ENCODE results near the gene FTO.

The FTO gene

DNA sequence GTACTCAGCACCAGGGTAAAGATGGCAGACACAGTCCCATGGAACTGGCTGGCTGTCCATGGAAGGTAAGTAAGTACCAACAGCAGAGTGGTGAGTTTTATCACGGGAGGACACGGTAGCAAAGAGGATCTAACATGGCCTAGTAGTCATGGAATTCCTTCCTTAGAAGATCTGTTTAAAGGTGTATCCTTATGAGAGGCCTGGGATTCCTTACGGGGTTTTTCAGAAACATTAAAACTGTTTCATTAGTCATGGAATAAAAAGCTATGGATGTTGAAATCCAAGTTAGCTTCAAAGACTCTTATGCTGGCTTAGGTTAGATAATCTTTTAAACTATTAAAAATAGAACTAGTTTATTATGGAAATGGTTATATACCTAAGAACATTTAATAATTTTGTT is 7.4 kb downstream of the FTO start:
- DNase-seq = no peak

DNA sequence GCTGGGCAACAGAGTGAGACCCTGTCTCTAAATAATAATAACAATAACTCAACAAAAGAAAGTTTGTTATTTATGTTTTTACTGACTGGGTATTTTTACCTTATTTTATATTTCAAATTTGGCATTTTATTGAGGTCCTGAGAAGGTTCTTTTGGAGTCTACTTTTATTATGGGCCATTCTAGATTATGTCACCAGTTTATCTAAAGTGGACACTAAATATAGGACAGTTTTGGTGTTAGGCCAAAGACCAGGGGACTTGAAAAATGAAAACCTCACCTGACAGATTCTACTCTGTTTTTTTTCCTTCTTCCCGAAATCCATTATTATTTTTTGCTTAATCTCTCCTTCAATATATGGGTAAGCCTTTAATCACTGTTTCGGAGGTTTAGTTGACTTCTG is 8.1 kb downstream of the FTO start:
- no peak for DNase-seq

DNA sequence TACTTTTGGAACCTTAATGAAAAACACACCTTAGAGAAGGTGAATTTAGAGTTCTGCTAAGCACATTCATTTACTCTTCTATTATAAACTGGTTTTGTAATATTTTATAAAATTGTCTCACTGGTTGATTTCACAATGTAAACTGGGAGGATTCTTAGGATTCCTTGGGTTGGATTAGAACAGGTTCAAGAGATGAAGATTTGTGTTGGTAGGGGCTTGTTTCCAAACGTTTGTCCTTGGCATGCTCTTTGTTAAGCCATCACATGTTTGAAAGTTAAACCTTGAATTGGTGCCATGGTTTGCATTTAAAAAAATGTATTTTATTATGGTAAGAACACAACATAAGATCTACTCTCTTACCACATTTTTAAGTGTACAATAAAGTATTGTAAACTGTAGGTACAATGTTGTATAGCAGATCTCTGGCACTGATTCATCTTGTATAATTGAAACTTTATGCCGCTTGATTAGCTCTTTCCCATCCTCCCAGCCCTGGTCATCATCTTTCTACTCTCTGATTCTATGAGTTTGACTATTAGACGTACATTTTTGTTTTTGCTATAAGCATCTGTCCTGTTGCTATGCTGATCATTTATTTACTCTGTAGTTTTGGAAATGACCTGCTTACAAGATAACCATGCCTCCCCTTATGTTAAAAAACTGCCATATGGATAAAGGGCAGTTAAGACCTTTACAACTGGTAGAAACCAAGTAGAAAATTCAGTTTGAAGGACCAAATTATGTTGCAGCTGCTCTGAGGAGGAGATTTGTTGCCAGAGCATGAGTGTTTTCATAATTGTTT is 9.6 kb downstream of the FTO start:
- no peak for DNase-seq

DNA sequence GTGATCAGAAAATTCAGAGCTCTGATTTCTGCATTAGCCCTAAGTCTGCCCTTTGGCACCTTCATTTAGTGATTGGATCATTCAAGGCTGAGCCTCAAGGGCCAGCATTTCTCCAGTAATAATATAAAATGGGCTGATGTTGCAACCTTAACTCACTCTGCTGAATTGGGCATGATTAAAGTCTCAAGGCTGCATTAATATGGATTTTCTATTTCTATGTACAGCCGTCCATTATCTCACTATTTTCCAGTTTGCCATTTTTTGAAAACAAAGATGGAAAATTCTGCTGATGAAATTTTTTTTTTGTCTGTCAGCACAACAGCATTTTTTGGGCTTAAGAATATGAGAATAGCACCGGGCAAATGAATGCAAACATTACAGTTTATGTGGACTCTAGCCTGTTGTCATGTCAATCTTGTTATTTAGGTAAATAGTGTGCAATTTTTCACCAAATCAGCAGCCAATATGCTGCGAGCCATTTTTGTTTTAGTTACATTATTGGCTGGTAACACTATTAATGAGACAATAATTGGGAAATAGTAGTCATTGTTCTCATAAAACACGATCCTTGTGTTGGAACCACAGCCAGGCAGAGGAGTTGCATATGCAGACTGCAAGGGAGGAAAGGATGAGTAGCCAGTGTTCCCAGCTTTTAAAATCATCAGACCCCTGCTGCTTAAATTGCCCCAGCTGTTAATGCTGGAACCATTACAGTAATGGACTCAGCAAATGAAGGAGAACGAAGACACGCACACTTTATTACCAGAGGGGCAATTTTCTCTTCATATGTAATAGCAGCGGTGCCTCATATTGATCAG is 10.5 kb downstream of the FTO start:
- no peak for DNase-seq

DNA sequence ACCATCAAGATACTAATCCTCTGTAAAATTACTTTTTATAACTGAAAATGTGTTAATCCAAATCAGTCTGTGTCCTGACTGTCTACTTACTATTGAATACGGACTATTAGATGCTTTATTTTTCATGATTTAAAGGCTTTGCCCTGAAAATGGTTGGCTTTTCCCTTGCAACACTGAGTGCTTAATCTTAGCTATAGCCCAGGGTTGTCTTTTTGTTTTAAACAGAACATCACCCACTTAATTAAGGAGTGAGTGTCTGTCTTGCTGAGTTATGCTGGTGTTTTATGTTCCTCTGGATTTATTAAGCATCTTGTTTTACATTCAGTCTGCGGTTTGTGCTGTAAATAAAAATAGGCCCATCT is 11.0 kb downstream of the FTO start:
- DNase-seq = no peak

DNA sequence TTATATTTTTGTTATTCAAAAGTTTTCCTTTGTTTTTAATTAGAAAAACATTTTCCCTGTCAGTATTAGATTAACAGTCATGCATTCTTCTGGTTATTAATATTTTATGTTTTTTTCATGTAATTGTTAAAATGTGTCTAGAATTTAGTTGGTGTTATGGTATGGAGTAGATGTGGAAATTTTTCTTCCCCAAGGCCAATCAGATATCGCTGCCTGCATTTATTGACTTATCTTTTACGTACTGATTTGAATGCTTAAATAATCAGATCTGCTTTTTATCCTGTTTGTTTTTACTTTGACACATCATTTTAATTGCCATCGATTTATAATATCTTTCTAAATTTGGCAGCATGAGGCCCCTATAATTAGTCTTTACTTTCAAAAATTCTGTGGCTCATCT is 13.6 kb downstream of the FTO start:
- no peak for DNase-seq

DNA sequence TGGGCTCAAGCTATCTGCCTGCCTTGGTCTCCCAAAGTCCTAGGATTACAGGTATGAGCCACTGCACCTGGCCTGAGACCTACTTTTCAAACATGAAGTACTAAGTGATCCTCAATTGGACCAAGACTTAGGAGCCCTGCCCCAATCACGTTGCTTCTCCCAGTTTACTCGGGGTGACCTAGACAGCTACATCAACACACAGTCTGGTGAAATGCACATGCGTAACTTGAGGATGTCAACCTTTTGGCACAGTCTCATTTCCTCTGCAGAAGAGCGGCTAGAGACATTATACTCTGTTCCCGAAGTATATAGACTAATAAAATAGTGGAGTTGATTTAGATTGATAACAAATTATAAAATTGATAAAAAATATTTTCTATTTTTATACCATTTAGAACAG is 17.1 kb downstream of the FTO start:
- no peak for DNase-seq

DNA sequence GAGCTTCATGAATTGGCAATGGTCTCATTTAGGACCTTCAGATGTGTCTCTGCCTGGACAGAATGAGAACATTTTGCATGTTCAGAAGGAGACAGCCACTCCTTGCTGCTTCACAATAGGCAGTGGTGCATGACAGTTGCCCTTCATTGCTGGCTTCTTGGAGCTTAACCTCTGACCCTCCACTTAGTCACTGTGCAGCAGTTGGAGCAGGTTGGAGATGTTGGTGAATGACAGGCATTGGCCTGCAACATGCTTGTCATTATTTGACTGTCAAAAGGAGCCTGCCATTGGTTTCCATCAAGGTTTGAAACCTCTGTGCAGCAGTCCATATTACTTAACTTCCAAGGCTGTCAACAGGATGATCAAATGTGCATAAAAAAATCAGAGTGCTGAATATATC is 22.7 kb downstream of the FTO start:
- DNase-seq = no peak

DNA sequence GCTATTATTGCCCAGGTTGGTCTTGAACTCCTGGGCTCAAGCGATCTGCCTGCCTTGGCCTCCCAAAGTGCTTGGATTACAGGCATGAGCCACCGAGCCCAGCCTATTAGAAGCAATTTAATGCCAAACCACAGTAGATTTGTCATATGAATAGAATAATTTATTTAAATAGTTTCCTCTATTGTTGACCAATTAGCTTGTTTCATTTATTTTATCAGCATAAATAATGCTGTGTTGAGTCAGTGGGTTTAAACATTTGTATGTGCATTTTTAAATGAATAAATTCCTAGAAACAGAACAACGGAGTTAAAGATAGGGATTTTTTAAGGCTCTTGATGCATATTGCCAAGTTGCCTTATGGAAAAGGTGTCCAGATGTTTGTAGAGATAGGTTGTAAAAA is 26.7 kb downstream of the FTO start:
- DNase-seq = no peak

DNA sequence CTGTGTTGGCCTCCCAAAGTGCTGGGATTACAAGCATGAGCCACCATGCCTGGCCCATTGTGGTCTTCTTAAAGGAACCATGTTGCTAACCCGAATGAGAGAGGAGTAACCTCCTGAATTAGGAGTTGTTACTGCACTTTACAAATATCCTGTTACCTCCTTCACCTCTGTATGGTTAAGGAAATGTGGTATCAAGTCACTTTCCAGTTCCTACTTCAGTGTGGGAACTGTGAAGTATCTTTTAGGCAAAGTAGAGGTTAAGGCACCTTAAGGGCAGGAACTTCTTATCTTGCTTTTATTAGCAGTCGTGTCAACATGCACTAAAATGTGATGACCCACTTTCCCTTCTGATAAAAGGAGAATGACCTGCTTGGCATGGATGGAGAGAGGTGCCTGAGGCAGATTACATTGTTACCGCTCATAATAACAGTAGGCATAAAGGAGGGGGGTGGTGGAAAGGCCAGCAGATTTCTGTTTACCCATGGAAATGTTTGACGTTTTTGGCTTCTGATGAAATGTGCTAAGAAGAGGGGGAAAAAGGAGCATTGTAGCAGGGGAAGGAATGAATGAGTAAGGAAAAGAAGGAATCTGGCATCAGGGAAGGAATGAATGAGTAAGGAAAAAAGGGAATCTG is 28.5 kb downstream of the FTO start:
- no peak for DNase-seq

DNA sequence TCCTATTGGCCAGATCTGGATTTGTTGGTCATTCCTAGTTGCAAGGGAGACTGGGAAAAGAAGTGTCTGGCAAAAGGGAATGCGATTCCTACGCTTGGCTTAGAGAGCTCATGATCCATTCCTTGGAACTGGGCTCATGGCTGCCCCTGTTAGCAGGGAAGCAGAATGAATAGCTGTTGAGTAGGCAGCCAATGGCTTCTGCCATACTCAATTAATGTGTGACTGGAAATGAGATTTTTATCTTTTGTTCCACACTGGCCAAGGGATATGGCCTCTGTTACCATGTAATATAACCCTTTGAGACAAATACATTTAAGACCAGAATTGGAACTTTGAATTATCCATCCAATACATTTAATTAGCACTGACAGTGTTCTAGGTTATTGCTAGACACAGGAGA is 31.0 kb downstream of the FTO start:
- DNase-seq = no peak

DNA sequence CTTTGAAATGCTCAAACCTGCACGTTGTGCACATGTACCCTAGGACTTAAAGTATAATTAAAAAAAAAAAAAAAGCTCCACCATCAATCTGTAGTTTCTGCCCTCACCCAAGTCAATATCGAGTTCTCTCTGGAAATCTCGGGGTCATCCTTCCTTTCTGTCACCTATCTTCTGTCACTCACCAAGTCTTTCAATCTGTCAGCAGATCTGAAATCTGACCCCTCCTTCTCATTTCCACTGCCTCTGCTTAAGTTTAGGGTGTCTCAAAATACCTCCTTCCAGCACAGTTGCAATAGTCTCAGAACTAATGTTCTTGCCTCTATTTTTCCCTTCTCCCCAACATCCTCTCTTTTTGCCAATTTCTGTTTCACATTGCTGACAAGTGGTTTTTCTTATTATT is 32.3 kb downstream of the FTO start:
- no peak for DNase-seq

DNA sequence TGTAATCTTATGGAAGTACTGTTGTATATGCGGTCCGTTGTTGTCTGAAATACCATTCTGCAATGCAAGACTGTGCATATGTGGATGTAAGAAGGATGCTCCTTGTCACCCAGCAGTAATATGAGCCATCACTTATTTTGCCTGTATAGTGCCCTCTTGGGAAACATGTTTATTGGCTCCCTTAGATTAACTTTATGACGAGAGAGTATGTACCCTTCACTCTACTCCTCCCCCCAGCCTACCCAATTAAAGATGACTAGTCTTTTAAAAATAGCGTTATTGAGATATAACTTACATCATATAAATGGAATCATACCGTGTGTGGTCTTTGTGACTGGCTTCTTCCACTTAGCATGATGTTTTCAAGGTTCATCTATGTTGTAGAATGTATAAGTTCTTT is 33.6 kb downstream of the FTO start:
- DNase-seq = no peak

DNA sequence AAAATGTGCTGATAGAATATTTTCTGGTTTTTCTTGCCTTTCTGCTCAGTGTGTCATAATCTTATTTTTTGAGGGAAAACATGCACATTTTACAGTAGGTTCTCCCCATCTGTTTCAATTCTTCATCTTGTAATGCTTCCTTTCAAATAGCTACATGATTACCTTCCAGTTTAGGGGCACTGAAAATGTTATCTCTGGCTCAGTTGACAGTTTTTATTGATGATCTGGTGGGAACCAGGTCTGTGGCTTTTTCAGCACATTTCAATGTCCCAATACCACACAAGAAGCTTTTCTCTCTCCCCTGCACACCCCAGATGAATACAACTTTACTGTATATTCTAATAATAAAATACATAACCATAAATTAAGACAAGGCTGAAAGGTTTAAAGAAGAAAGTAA is 36.5 kb downstream of the FTO start:
- DNase-seq = no peak

DNA sequence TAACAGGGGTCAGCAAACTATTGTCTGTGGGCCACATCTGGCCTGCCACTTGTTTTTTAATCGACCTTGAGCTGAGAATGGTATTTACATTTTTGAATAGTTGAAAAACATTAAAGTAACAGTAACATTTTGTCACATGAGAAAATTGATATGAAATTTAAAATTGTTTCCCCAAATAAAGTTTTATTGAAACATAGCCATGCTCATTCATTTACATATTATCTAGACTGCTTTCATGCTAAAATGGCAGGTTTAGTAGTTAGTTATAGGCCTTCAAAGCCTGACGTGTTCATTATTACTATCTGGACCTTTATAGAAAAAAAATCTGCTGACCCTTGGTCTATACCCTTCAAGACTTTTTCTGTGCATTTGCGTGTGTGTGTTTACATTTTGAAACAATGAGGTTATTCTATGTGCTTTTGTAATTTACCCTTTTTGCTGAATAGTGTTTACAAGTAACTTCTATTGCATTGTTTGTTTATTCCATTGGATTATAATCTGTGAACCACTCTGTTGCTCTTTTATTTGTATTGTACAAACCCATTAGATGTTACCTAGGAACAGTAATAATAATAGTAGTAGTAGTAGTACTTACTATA is 37.1 kb downstream of the FTO start:
- DNase-seq = no peak

DNA sequence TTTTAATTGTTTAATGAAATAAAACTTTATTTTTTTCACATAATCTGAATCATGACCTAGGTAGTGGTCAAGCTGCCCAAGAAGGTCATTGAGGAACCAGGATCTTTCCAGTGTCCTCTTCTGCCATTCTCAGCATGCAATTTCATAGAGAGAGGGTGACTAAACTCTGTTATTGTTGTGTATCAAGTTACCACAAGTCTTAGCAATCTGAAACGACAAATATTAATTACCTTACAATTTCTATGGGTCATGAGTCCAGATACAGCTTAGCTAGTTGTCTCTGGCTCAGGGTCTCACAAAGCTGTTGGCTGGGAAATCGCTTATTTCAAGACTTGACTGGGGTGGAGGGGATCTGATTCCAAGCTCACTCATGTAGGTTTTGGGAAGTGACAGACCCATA is 37.6 kb downstream of the FTO start:
- DNase-seq = no peak

DNA sequence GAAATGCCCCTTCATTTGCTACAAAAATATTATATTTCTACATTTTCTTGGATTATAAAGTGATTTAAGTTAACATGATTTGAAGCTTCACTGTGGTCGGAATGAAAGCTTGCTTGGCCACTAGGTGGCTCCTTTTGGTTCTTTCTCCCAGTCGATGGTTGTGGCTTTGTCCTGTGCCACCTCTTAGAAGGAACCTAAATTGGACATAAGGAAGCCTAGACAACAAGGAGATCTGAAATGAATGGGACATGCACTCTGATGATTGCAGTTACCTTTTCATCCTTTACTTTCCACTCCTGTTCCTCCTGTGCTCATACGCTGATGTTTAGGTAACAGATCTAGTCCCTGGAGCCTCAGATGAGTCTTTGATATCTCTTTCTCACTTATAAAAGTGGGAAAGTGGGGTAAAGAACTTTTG is 39.2 kb downstream of the FTO start:
- DNase-seq = peak; percentile 16 to 50 (median 35)

DNA sequence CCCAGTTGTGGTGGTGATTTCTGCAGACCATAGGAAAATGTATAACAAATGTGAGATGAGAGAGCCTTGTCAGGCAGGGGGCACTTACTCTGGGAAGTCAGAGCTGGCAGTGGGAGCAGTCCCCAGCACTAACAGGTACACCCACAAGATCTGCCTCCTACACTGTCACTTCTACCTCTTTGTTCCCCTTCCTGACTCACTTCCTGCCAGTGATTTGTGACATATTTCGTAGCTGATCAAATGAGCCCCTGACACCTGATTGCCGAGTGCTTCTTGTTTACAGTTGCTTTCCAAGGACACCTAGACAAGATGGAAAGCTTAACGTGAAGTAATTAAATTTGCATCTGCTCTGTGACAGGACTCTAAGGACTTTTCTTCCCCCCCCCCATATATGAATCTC is 40.5 kb downstream of the FTO start:
- DNase-seq = peak in 2 of 4 experiments; percentile 15 to 21

DNA sequence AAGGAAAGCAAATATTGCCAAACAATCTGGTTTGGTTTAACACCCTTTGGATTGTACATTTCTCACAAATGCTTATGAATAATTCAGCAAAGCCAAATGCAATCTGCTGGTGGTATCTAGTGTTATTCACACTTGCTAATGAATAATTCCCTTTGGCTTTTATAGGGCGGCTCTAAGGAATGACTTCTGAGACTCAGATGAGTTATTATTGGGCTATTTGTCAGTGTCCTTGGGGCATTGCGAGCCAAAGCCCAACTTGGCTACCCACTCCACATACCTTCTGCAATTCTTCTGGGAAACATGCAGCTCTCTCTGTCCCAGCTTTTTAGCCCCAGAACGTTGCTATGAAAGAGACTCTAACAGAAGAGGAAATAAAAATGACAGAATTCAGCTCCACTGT is 41.1 kb downstream of the FTO start:
- DNase-seq = no peak

DNA sequence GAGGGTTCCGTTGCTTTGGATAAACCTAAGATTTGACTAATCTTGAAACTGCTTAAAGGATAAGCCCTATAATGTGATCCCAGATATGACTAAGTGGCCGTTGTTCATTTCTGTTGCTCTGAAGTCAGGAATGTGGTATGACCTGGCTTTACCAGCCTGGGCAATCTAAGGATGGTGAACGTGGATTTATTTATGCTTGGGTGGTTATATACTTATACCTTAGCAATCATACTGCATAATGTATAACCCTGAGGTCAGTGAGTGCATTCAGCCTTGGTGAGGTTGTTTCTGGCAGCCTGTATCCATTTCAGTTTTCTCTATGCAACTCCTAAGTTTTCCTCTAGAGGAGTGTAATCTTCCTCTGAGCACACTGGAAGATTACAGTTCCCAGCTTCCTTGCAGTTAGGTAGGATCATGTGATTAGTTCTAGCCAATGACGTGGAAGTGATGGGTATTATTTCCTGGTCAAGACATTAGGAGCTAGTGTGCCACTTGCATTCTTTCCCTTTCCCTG is 41.9 kb downstream of the FTO start:
- no peak for DNase-seq

DNA sequence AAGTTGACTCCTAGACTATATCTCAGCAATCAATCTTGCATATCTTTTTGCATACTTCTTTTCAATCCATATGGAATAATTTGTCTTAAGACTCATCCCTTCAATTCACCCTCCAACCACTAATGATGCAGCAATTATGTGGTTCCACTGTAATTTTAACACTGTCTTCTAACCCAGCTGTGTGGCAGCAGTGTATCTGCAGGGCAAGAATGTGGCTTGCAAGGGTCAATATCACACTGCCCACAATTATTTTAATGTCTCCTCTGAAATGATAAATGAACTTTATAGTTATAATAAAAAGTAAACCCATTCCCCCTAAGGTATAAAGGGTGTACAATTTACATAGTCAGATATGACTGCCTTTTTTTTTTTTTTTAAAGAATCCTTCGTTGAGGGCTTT is 48.6 kb downstream of the FTO start:
- no peak for DNase-seq

DNA sequence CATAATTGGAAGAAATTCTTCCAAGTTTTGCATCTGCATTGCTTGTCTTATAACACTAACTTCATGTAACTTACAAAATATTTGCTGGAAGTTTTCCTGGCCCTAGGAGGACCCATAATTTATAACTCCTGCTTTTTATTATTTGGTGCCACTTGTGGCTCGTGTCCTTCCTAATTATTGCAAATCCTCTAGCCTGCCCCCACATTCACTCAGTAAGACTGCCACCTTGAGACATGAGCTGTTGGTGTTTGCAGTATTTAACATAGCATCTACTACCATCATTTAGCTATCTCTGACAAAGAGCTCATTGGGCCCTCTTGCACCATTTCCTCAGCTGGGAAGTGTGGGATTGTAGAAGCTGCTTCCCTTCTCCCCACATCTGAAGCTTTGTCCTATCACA is 49.5 kb downstream of the FTO start:
- no peak for DNase-seq
